ELR (cell line): ENCODE results near the gene FAM25C.
"Not testable (repeated sequence)": the region's sequence is repeated elsewhere in the genome, so short reads cannot be mapped to it uniquely, and the experiment has no call there.

Source experiments
- DNase-seq: peaks from one replicate; pipeline ENCODE4 v3.0.0-alpha.2; 2015; ENCODE audit warnings: low read depth

The FAM25C gene

GRCh38 chr10:47999691-48000090 lies at the start of gene FAM25C:
FAM25C (minus strand) TSS chr10:47999791; CDS start chr10:47999765, 26 bp downstream.
- not testable (repeated sequence) for DNase-seq

GRCh38 chr10:48044557-48044956 lies 45.0 kb upstream of the FAM25C start:
- not testable (repeated sequence) for DNase-seq

GRCh38 chr10:48031390-48031789 lies 31.8 kb upstream of the FAM25C start:
- DNase-seq: not testable (repeated sequence)

- not testable (repeated sequence) for DNase-seq
Measured at GRCh38 chr10:48002306-48002705, 2.7 kb upstream of the FAM25C start.

GRCh38 chr10:47994045-47994444 lies 5.5 kb downstream of the FAM25C start:
- peak; percentile 78 for DNase-seq

- DNase-seq: not testable (repeated sequence)
Measured at GRCh38 chr10:47992560-47992959, 7.0 kb downstream of the FAM25C start.

GRCh38 chr10:47991706-47992105 lies 7.9 kb downstream of the FAM25C start:
- not testable (repeated sequence) for DNase-seq

GRCh38 chr10:47990097-47990496 lies 9.5 kb downstream of the FAM25C start:
- DNase-seq: not testable (repeated sequence)

GRCh38 chr10:47989542-47989950 lies 10.0 kb downstream of the FAM25C start:
- DNase-seq: not testable (repeated sequence)

- peak; percentile 89 for DNase-seq
Measured at GRCh38 chr10:47988718-47989541, 10.7 kb downstream of the FAM25C start.

GRCh38 chr10:47987952-47988351 lies 11.6 kb downstream of the FAM25C start:
- DNase-seq: not testable (repeated sequence)

GRCh38 chr10:47986413-47987230 lies 13.0 kb downstream of the FAM25C start:
- DNase-seq: not testable (repeated sequence)

- DNase-seq: not testable (repeated sequence)
Measured at GRCh38 chr10:47975409-47975808, 24.2 kb downstream of the FAM25C start.

GRCh38 chr10:47973131-47973530 lies 26.5 kb downstream of the FAM25C start:
- DNase-seq: not testable (repeated sequence)

- DNase-seq: not testable (repeated sequence)
Measured at GRCh38 chr10:47972077-47972476, 27.5 kb downstream of the FAM25C start.

GRCh38 chr10:47971598-47971997 lies 28.0 kb downstream of the FAM25C start:
- not testable (repeated sequence) for DNase-seq

- not testable (repeated sequence) for DNase-seq
Measured at GRCh38 chr10:47970047-47970446, 29.5 kb downstream of the FAM25C start.

- not testable (repeated sequence) for DNase-seq
Measured at GRCh38 chr10:47968988-47969387, 30.6 kb downstream of the FAM25C start.

- DNase-seq: not testable (repeated sequence)
Measured at GRCh38 chr10:47964280-47965063, 35.1 kb downstream of the FAM25C start.

- not testable (repeated sequence) for DNase-seq
Measured at GRCh38 chr10:47962785-47963184, 36.8 kb downstream of the FAM25C start.

- not testable (repeated sequence) for DNase-seq
Measured at GRCh38 chr10:47960699-47961098, 38.9 kb downstream of the FAM25C start.

- peak; percentile 1 for DNase-seq
Measured at GRCh38 chr10:47959677-47960076, 39.9 kb downstream of the FAM25C start.
